GM19463 (cell line): ENCODE data around the gene PLB1.
"Not testable (repeated sequence)": the region's sequence is repeated elsewhere in the genome, so short reads cannot be mapped to it uniquely, and the experiment has no call there.

Experiments
- ATAC-seq: cut with Tn5 transposase; IDR thresholded peaks from one replicate; pipeline ENCODE4 v1.9.1; 2021; ENCODE audit warnings: mild to moderate bottlenecking, moderate library complexity; ENCODE audit not compliant: unreplicated experiment

PLB1 gene

DNA sequence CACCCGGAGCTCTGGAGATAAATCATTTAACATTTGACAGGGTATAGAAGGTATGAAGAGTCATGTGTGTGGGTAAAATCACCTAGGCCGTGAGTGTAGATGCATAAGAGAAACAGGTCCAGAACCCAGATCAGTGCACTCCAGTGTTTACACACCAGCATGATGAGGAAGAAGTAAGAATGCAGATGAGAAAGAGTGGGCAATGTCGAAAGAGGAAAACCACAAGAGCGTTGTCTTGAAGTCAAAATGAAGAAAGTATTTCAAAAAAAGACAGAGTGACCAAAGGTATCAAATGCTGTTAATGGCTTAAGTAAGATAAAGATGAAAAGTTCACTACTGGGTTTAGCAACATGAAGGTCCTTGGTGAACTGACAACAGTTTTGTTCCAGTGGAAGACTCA lies 32.0 kb upstream of the PLB1 start:
- ATAC-seq: no peak

- ATAC-seq: no peak
Observed at GRCh38 chr2:28465148-28465885, 30.5 kb upstream of the PLB1 start.

- no peak for ATAC-seq
Observed at GRCh38 chr2:28469304-28469703, 26.6 kb upstream of the PLB1 start.

DNA sequence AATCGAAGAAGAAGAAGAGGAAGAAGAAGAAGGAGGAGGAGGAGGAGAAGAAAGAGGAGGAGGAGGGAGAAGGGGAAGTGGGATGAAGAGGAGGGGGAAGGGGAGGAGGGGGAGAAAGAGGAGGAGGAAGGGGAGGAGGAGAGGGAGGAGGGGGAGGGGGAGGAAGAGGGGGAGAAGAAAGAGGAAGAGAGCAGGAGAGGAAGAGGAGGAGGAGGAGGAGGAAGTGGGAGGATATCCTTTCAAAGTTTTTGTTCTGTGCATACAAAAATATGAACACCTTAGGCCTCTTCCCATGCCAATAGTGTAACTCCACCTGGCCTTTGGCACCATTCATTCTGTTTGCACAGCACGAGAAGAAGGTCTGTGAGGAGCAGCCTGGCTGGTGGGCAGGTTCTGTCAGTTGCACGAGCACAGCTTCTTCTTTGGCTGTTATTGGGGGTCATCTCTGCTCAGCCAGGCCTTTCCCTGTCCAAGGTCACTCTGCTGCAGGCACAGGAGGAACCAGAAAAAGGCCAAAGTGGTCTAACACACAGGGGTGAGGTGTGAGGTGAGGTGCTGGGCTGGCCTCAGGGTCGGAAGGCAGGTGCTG lies 25.8 kb upstream of the PLB1 start:
- no peak for ATAC-seq

DNA sequence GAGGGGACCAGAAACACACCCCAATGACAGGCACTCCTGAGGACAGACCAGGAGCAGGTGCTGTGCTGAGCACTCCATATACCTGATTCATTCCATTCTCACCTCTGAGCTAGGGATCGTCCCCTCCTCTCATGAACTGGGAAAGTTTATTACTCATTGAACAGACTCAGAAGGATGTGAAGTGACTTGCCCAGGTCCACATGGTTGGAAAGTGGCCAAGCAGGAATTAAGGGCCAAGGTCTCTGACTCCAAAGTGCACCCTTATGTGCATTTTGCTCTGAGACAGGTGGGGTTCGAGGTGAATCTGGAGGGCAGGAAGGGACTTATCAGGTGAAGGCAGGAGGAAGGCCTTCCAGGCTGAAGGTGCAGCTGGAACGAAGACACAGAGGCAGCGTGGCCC lies 25.1 kb upstream of the PLB1 start:
- ATAC-seq: no peak

DNA sequence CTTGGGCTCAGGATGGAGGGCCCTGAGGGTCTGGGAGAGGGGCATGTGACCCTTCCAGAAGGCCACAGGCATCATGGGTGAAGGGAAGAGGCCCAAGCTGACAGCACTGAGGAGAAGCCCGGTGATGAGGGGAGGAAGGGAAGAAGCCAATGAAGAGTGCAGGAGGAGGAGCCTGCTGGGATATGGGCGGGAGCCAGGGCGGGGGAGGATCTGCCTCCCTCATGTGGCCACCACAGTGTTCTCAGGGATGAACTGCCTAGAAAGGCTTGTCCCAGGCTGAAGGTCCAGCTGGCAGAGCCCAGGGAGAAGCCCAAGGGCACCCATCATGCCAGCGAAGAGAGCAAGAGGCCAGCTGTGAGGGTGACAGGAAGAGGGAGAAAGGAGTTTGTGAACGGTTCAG lies 24.6 kb upstream of the PLB1 start:
- no peak for ATAC-seq

GRCh38 chr2:28471701-28472236 lies 24.1 kb upstream of the PLB1 start:
- ATAC-seq: no peak

GRCh38 chr2:28472641-28473040 lies 23.2 kb upstream of the PLB1 start:
- not testable (repeated sequence) for ATAC-seq

- no peak for ATAC-seq
Observed at GRCh38 chr2:28475088-28475595, 20.7 kb upstream of the PLB1 start.

DNA sequence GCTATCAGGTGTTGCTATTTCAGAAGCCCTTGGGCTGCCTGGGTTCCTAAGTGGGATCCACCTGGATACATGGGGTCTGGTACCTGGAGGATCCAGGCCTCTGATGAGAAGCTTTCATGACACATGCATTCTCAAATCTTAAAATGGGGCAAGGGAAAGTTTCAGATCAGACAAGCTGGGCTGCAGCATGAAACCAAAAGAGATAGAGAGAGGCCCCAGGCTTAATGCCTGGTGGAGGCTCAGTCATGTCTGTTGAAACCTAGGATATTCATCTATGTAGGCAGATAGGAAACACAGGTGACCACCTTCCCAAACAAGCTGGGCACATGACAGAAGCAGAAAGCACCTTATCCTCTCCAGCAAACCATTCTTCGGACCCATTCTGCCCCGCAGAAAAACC lies 18.8 kb upstream of the PLB1 start:
- no peak for ATAC-seq

DNA sequence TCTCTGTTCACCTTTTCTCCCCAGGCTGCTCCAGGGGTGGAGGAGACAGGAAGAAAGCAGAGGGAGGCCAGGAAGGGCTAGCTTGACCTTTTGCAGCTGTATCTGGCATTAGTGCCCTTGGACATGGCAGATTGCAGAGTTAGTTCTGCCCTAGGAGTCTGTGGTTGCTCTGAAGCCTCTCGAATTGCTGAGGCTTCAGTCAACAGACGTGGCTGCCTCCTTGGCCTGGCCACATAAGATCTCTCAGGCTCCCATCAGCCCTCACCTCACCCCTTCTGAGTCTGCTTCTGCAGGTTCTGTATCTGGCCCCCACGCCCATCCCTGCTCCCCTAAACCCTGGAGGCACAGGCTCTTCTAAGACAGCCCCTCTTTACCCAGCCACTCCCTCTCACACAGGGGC lies 18.2 kb upstream of the PLB1 start:
- no peak for ATAC-seq

GRCh38 chr2:28480403-28481049 lies 15.3 kb upstream of the PLB1 start:
- no peak for ATAC-seq

DNA sequence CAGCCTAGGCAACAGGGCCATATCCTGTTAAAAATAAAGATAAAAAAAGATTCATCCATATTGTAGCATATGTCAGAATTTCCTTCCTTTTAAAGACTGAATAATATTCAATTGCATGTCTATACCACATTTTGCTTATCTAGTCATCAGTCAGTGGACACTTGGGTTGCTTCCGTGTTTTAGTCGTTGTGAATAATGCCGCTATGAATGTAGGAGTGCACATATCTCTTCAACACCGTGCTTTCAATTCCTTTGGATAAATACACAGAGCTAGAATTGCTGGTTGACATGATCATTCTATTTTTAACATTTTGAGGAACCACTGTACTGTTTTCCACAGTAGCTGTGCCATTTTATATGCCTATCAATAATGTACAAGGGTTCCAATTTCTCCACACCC lies 14.0 kb upstream of the PLB1 start:
- no peak for ATAC-seq

GRCh38 chr2:28484835-28485234 lies 11.0 kb upstream of the PLB1 start:
- peak; percentile 57 for ATAC-seq

GRCh38 chr2:28486526-28486925 lies 9.3 kb upstream of the PLB1 start:
- no peak for ATAC-seq

DNA sequence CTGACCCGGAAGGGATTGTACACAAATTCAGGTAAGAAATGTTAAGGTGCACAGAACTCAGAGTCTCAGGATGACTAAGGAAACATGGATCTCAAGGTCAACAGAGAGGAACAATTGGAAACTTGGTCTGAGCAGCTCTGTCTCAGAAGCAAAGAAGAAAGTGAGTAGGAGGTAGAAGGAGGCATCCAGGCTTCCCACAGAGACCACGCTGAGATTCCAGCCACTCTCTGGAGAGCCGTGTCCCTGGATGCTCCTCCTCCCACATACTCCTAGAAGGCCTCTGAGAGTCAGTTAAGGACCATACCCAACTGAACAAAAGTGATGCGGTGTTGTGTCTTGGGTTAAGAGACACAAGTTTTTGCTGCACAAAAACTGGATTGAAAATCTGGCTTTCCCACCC lies 8.6 kb upstream of the PLB1 start:
- ATAC-seq: no peak

DNA sequence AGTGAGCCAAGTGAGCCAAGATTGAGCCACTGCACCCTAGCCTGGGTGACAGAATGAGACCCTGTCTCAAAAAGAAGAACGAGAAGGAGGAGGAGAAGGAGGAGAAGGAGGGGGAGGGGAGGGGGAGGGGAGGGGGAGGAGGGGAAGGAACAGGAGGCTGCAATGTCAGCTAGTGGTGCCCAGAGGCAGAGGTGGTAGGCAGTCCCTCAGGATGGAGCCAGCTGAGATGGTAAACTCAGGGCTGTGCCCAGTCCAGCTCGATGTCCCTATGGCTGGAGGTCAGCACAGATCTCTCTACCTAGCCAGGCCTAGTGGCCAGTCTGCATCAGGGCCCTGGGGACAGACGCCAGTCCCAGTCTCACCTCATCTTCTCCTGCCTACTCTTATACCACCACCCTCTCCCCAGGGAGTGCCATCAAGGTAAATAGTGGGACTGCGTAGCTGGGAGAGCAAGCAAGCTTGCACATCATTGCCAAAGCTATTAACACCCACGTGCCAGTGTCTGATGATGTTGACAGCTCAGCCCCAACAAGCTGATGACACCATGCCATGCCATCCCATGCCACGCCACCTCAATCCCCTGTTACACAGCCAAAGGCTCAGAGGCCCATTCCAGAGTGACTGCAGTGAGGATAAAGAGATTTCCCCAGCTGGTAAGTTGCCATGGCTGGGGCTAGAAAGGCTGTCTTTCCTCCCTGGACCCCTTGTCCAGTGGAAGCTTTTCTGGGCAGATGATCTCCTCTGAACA lies 7.6 kb upstream of the PLB1 start:
- no peak for ATAC-seq

- no peak for ATAC-seq
Observed at GRCh38 chr2:28488858-28489575, 6.8 kb upstream of the PLB1 start.

DNA sequence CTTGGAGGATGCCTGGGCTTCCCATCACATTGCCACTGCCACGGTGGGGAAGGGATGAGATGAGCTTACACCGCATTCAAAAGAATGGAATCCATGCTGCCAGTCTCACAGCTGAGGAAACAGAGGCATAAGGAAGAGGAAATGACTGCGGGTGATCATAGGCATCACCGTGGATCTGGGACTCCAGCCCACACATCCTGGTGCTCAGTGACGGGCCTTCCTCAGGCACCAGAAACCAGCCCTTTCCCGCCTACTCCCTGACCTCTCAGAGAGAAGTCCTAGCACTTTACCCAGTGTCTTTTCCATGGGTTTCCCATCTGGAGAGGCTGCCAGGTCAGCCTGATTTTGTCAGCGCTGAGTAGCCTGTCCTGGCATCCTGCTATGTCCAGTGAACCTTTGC lies 5.3 kb upstream of the PLB1 start:
- ATAC-seq: no peak

GRCh38 chr2:28492282-28492681 lies 3.6 kb upstream of the PLB1 start:
- ATAC-seq: no peak

DNA sequence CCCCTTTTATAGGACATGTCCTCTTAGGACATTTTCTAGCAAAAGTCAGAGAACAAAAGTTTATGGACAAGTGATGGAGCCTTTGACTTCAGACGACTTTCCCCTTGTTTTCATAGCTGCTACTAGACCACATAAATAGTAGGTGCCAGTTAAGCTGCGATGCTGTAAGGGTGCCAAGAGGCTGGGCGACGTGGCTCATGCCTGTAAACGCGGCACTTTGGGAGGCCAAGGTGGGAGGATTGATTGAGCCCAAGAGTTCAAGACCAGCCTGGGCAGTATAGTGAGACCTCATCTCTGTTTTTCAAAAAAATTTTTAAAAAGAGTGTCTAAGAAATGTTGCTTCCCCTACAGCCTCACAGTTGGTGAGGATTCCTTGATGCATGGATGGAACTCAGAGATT lies 2.2 kb upstream of the PLB1 start:
- ATAC-seq: no peak
